Naive thymus-derived CD8-positive, alpha-beta T cell (primary cell): ENCODE data around the gene TRIM10. TPM values are rescaled to one million over a fixed set of nuclear protein-coding genes. Genes with fewer than 3 reads are reported as not detected.
"Not testable (repeated sequence)": the region's sequence is repeated elsewhere in the genome, so short reads cannot be mapped to it uniquely, and the experiment has no call there.

Experiments used
- ATAC-seq, 2 donors: fragments of 150-1000 bp; cut with Tn5 transposase in 1 of 2; sonication (Bioruptor Pico), chemical (Tn5 transposase) in 1 of 2; 1 replicate in 1 of 2; 2 replicates in 1 of 2; pipeline ENCODE4 v1.10.0; 2021; ENCODE audit warnings: mild to moderate bottlenecking in 2 of 2, moderate library complexity in 2 of 2
- POLR2A ChIA-PET: fragments of 350-600 bp; sonication (Branson Sonifier 250); formaldehyde crosslinking; loops from one replicate; lab custom pipeline; 2021; ENCODE audit warnings: antibody characterized with exemption; lab: Charles Lee
- DNase-seq, 10 donors: peaks; one replicate each; pipeline versions ENCODE4 v3.0.0 to v3.0.0-alpha.2; 2020 to 2022
- H3K27ac Mint-ChIP-seq, 10 donors: one replicate each; pipeline ENCODE4 v1.8.0; 2020 to 2022; ENCODE audit warnings: mild to moderate bottlenecking in 10 of 10, mixed read lengths in 10 of 10, moderate library complexity in 4 of 10, inconsistent platforms in 1 of 10
- H3K27me3 Mint-ChIP-seq, 5 donors: one replicate each; pipeline ENCODE4 v1.8.0; 2021 to 2022; ENCODE audit warnings: mixed read lengths in 5 of 5
- H3K36me3 Mint-ChIP-seq, 3 donors: one replicate each; pipeline ENCODE4 v1.8.0; 2020 to 2022; ENCODE audit warnings: mixed read lengths in 3 of 3, mild to moderate bottlenecking in 2 of 3, inconsistent platforms in 1 of 3
- H3K4me1 Mint-ChIP-seq, 4 donors: one replicate each; pipeline ENCODE4 v1.8.0; 2021 to 2022; ENCODE audit warnings: mixed read lengths in 4 of 4
- H3K4me3 Mint-ChIP-seq, 10 donors: one replicate each; pipeline ENCODE4 v1.8.0; 2020 to 2022; ENCODE audit warnings: mild to moderate bottlenecking in 10 of 10, mixed read lengths in 10 of 10, moderate library complexity in 6 of 10, inconsistent platforms in 1 of 10
- H3K9me3 Mint-ChIP-seq, 9 donors: one replicate each; pipeline ENCODE4 v1.8.0; 2020 to 2022; ENCODE audit warnings: mixed read lengths in 9 of 9, mild to moderate bottlenecking in 3 of 9, inconsistent platforms in 1 of 9, moderate library complexity in 1 of 9
- polyA plus RNA-seq, 3 donors: library from polyadenylated mRNA; unstranded; fragments of 300-500 nt; fragmentation: Illumina TruSeq; gene quantifications; one replicate each; pipeline ENCODE4 v1.2.3, GENCODE V29; 2021
- total RNA-seq, 8 experiments: library from RNA in 2 of 8; stranded (reverse) in 2 of 8; gene quantifications; one replicate each; pipeline ENCODE4 v1.2.3 and lab custom pipeline; 2021 to 2026

Gene TRIM10
- total and polyA plus RNA-seq, 5 experiments from 2014 or later: not detected

GRCh38 chr6:30149858-30150550, 11.0 kb downstream of the TRIM10 start:
- POLR2A ChIA-PET: no interaction called here
- DNase-seq (no peak), ATAC-seq (no peak)
- H3K36me3 Mint-ChIP-seq: no peaks in the 10 kb centered on the region
- H3K4me1 Mint-ChIP-seq: peaks cover 0 to 5% (median 5%) of the 10 kb centered on the region in 4 donors
- H3K27me3 Mint-ChIP-seq: peaks cover 13 to 55% (median 30%) of the 10 kb centered on the region in 5 donors
- H3K9me3 Mint-ChIP-seq: no peaks in the 10 kb centered on the region
- H3K27ac Mint-ChIP-seq: no peak overlapping the region
- no peak overlapping the region for H3K4me3 Mint-ChIP-seq

- H3K4me1 Mint-ChIP-seq: peaks cover 0 to 5% (median 5%) of the 10 kb centered on the region in 4 donors
- no peak for ATAC-seq
- no peaks in the 10 kb centered on the region for H3K36me3 Mint-ChIP-seq
- H3K27ac Mint-ChIP-seq: no peak overlapping the region
- peaks cover 14 to 57% (median 31%) of the 10 kb centered on the region in 5 donors for H3K27me3 Mint-ChIP-seq
- H3K9me3 Mint-ChIP-seq: no peaks in the 10 kb centered on the region
- DNase-seq: no peak
- POLR2A ChIA-PET: no interaction called here
- H3K4me3 Mint-ChIP-seq: no peak overlapping the region
Measured at GRCh38 chr6:30149234-30149633, 11.8 kb downstream of the TRIM10 start.

GRCh38 chr6:30147096-30147495, 13.9 kb downstream of the TRIM10 start:
- no peaks in the 10 kb centered on the region for H3K9me3 Mint-ChIP-seq
- H3K27ac Mint-ChIP-seq: no peak overlapping the region
- ATAC-seq (no peak), DNase-seq (no peak)
- no peak overlapping the region for H3K4me3 Mint-ChIP-seq
- H3K4me1 Mint-ChIP-seq: peaks cover 0 to 5% (median 5%) of the 10 kb centered on the region in 4 donors
- peaks cover 19 to 58% (median 34%) of the 10 kb centered on the region in 5 donors for H3K27me3 Mint-ChIP-seq
- no peaks in the 10 kb centered on the region for H3K36me3 Mint-ChIP-seq
- POLR2A ChIA-PET: no interaction called here

DNA sequence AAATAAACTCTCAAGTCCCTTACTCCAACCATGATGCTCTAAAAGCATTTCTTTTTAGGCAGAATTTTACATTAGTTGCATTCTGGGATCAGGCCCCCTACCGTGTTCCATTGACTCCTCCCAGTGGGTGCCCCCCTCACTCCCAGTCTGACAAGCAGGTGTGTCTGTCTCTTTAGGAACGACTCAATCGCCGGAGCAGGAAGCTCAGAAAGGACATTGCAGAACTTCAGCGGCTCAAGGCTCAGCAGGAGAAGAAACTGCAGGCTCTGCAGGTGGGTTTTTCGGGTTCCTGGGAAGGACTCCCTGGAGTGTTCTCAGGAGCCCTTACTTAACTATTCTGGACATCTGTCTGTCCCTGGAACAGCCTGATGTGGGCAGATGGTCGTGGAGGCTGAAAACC, 15.2 kb downstream of the TRIM10 start:
- H3K4me3 Mint-ChIP-seq: no peak overlapping the region

GRCh38 chr6:30144811-30145210, 16.2 kb downstream of the TRIM10 start:
- H3K36me3 Mint-ChIP-seq: no peaks in the 10 kb centered on the region
- DNase-seq: no peak
- no peak for ATAC-seq
- H3K9me3 Mint-ChIP-seq: no peaks in the 10 kb centered on the region
- H3K27me3 Mint-ChIP-seq: peaks cover 23 to 60% (median 42%) of the 10 kb centered on the region in 5 donors
- no peak overlapping the region for H3K27ac Mint-ChIP-seq
- H3K4me3 Mint-ChIP-seq: no peak overlapping the region
- H3K4me1 Mint-ChIP-seq: peaks cover 0 to 2% (median 0%) of the 10 kb centered on the region in 4 donors
- POLR2A ChIA-PET: no interaction called here

More for the DNA sequence above, 15.2 kb downstream of the TRIM10 start:
- H3K27ac Mint-ChIP-seq: peak overlapping the region in 1 of 10 donors; percentile 54
- no peaks in the 10 kb centered on the region for H3K36me3 Mint-ChIP-seq
- POLR2A ChIA-PET: no interaction called here
- peaks cover 0 to 2% (median 0%) of the 10 kb centered on the region in 4 donors for H3K4me1 Mint-ChIP-seq
- H3K9me3 Mint-ChIP-seq: no peaks in the 10 kb centered on the region
- H3K27me3 Mint-ChIP-seq: peaks cover 19 to 67% (median 43%) of the 10 kb centered on the region in 5 donors
- DNase-seq: no peak
- ATAC-seq: no peak

- Mint-ChIP-seq H3K36me3 (no peaks in the 10 kb centered on the region), H3K9me3 (no peaks in the 10 kb centered on the region), H3K4me1 (peaks cover 0 to 2% (median 0%) of the 10 kb centered on the region in 4 donors), H3K27ac (peak overlapping the region in 1 of 10 donors; percentile 38), H3K4me3 (no peak overlapping the region), H3K27me3 (peaks cover 23 to 56% (median 42%) of the 10 kb centered on the region in 5 donors)
- ATAC-seq (no peak), DNase-seq (no peak)
- POLR2A ChIA-PET: no interaction called here
Measured at GRCh38 chr6:30143780-30144179, 17.2 kb downstream of the TRIM10 start.

- H3K4me3 Mint-ChIP-seq: no peak overlapping the region
- ATAC-seq: no peak
- no peak overlapping the region for H3K27ac Mint-ChIP-seq
- peaks cover 22 to 45% (median 35%) of the 10 kb centered on the region in 5 donors for H3K27me3 Mint-ChIP-seq
- POLR2A ChIA-PET: no interaction called here
- no peaks in the 10 kb centered on the region for H3K36me3 Mint-ChIP-seq
- DNase-seq: no peak
- H3K9me3 Mint-ChIP-seq: no peaks in the 10 kb centered on the region
- H3K4me1 Mint-ChIP-seq: no peaks in the 10 kb centered on the region
Measured at GRCh38 chr6:30142665-30143064, 18.3 kb downstream of the TRIM10 start.

GRCh38 chr6:30140240-30140639, 20.8 kb downstream of the TRIM10 start:
- H3K9me3 Mint-ChIP-seq, H3K4me1 Mint-ChIP-seq: not testable (repeated sequence)
- H3K27me3 Mint-ChIP-seq: peaks cover 20 to 43% (median 32%) of the 10 kb centered on the region in 5 donors

DNA sequence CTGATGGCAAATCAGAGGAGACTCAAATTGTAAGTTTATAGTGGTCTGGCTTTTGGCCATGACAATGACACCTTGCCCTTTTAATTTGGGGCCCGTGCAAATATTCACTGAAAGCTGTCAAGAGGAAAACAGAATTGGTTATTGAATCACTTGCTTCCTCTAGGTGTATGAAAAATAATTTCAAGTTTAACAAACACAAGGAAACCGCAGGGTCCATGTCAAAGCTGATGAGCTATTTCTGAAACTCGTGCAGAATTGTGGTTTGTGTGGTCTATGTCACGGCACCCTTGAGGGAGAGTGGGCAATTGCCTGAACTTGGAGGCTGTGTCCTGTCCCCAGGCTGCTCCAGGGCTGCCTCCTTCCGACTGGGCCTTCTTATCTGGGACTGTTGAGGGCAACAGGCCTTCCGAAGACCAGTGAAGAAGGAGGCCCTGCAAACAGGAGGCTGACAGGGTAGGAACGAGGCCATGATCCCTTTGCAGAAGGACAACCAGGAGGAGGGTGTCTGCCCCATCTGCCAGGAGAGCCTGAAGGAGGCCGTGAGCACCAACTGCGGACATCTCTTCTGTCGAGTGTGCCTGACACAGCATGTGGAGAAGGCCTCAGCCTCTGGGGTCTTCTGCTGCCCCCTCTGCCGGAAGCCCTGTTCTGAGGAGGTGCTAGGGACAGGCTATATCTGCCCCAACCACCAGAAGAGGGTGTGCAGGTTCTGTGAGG, 24.3 kb downstream of the TRIM10 start:
- ATAC-seq: no peak
- POLR2A ChIA-PET: interaction anchor here (1.8 kb wide), 1 partner anchor 33 kb away, joined by 4 read pairs; no protein-coding TSS in a partner anchor
- Mint-ChIP-seq H3K4me3 (no peak overlapping the region), H3K4me1 (no peaks in the 10 kb centered on the region), H3K27ac (no peak overlapping the region), H3K36me3 (peaks cover 0 to 1% (median 0%) of the 10 kb centered on the region in 3 donors), H3K9me3 (no peaks in the 10 kb centered on the region), H3K27me3 (peaks cover 19 to 43% (median 27%) of the 10 kb centered on the region in 5 donors)
- no peak for DNase-seq

More at GRCh38 chr6:30140240-30140639, 20.8 kb downstream of the TRIM10 start:
- POLR2A ChIA-PET, H3K36me3 Mint-ChIP-seq, ATAC-seq, H3K4me3 Mint-ChIP-seq, H3K27ac Mint-ChIP-seq, DNase-seq: not testable (repeated sequence)

DNA sequence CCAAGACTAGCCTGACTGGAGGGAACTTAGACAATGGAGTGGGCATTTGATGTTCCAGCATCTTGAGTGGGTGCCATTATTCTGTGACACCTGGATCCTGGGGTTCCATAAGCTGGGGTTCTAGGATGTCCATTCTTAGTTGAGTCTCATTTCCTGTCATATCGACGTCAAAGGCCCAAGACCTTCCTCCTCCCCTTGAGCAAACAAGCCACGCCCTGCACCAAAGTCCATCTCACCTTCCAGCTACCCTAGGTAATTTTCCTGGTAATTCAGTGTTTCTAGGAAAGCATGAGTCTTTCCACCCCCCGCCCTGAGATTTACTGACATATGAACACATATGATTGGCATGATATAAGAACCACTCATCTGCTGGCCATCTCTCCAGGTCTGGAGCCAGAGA, 25.3 kb downstream of the TRIM10 start, which contains the start of gene TRIM40:
Gene TRIM40 (plus strand): TSS at position 384 of the 400 bp plus-strand sequence. CDS start 897 bp downstream, outside the sequence.
- Mint-ChIP-seq H3K9me3 (no peaks in the 10 kb centered on the region), H3K27ac (no peak within 1 kb of the TSS), H3K27me3 (peaks cover 25 to 46% (median 30%) of the 10 kb centered on the region in 5 donors), H3K4me1 (peaks cover 3 to 4% (median 4%) of the 10 kb centered on the region in 4 donors), H3K36me3 (peaks cover 0 to 1% (median 0%) of the 10 kb centered on the region in 3 donors), H3K4me3 (no peak within 1 kb of the TSS)
- ATAC-seq (no peak), DNase-seq (no peak)
- POLR2A ChIA-PET: interaction anchor here (1.8 kb wide), 1 partner anchor 32 kb away, joined by 4 read pairs; no protein-coding TSS in a partner anchor

- ATAC-seq: no peak
- POLR2A ChIA-PET: interaction anchor here (1.8 kb wide), 1 partner anchor 32 kb away, joined by 4 read pairs; no protein-coding TSS in a partner anchor
- H3K4me1 Mint-ChIP-seq: peaks cover 5 to 8% (median 6%) of the 10 kb centered on the region in 4 donors
- DNase-seq: no peak
- no peak overlapping the region for H3K27ac Mint-ChIP-seq
- peaks cover 0 to 1% (median 0%) of the 10 kb centered on the region in 3 donors for H3K36me3 Mint-ChIP-seq
- no peaks in the 10 kb centered on the region for H3K9me3 Mint-ChIP-seq
- H3K27me3 Mint-ChIP-seq: peaks cover 22 to 49% (median 29%) of the 10 kb centered on the region in 5 donors
- no peak overlapping the region for H3K4me3 Mint-ChIP-seq
Measured at GRCh38 chr6:30135147-30135546, 25.9 kb downstream of the TRIM10 start.

GRCh38 chr6:30131947-30132497, 29.0 kb downstream of the TRIM10 start:
- Mint-ChIP-seq H3K4me1 (peaks cover 6 to 14% (median 8%) of the 10 kb centered on the region in 4 donors), H3K36me3 (peaks cover 0 to 1% (median 0%) of the 10 kb centered on the region in 3 donors), H3K27me3 (peaks cover 25 to 67% (median 60%) of the 10 kb centered on the region in 5 donors), H3K27ac (no peak overlapping the region), H3K9me3 (no peaks in the 10 kb centered on the region), H3K4me3 (no peak overlapping the region)
- DNase-seq: no peak
- no peak for ATAC-seq
- POLR2A ChIA-PET: interaction anchor here (2.8 kb wide), 1 partner anchor 30 kb away, joined by 18 read pairs; no protein-coding TSS in a partner anchor
